HG03280 (cell line): ENCODE data around the gene SIRPA.

Experiments used
- ATAC-seq: cut with Tn5 transposase; IDR thresholded peaks from one replicate; pipeline ENCODE4 v1.9.1; 2021; ENCODE audit warnings: mild to moderate bottlenecking, moderate library complexity; ENCODE audit not compliant: unreplicated experiment

SIRPA gene

GRCh38 chr20:1946762-1947534 is 51.7 kb downstream of the SIRPA start:
- no peak for ATAC-seq

- ATAC-seq = no peak
These were observed 52.3 kb downstream of the SIRPA start for GRCh38 chr20:1947535-1947846.

- no peak for ATAC-seq
These were observed 54.3 kb downstream of the SIRPA start for GRCh38 chr20:1949347-1950100.

- ATAC-seq = no peak
These were observed 55.6 kb downstream of the SIRPA start for GRCh38 chr20:1950836-1951235.

- ATAC-seq = no peak
These were observed 56.4 kb downstream of the SIRPA start for GRCh38 chr20:1951436-1952115.

GRCh38 chr20:1952737-1953530 is 57.7 kb downstream of the SIRPA start:
- no peak for ATAC-seq

GRCh38 chr20:1953621-1954020 is 58.4 kb downstream of the SIRPA start:
- no peak for ATAC-seq

- ATAC-seq = no peak
These were observed 60.0 kb downstream of the SIRPA start for GRCh38 chr20:1955217-1955616.

- ATAC-seq = no peak
These were observed 63.2 kb downstream of the SIRPA start for GRCh38 chr20:1958426-1958825.

- ATAC-seq = no peak
These were observed 63.9 kb downstream of the SIRPA start for GRCh38 chr20:1959156-1959555.

- ATAC-seq = no peak
These were observed 66.2 kb downstream of the SIRPA start for GRCh38 chr20:1961374-1961773.

- no peak for ATAC-seq
These were observed 68.9 kb downstream of the SIRPA start for GRCh38 chr20:1964061-1964460.

GRCh38 chr20:1964659-1965405 is 69.6 kb downstream of the SIRPA start:
- ATAC-seq = no peak

- ATAC-seq = peak; percentile 52
These were observed 70.5 kb downstream of the SIRPA start for GRCh38 chr20:1965520-1966351.

GRCh38 chr20:1968964-1969363 is 73.8 kb downstream of the SIRPA start:
- no peak for ATAC-seq

- ATAC-seq = no peak
These were observed 76.8 kb downstream of the SIRPA start for GRCh38 chr20:1971893-1972586.

GRCh38 chr20:1973601-1974440 is 78.6 kb downstream of the SIRPA start:
- ATAC-seq = no peak

- ATAC-seq = no peak
These were observed 80.1 kb downstream of the SIRPA start for GRCh38 chr20:1975291-1975690.
